CD14-positive monocyte (primary cell): ENCODE results near the gene LYZL1. TPM values are rescaled to one million over a fixed set of nuclear protein-coding genes. Genes with fewer than 3 reads are reported as not detected.

Source experiments
- DNase-seq, 3 donors: peaks; one replicate each; pipeline ENCODE4 v3.0.0-alpha.2; 2011 to 2022
- H2AFZ ChIP-seq: 2 replicates; pipeline ENCODE4 v1.6.0; 2012; ENCODE audit warnings: mild to moderate bottlenecking, low read depth, low read length, inconsistent platforms; ENCODE audit not compliant: insufficient read depth, poor library complexity, severe bottlenecking
- H3K27ac ChIP-seq, 2 donors: 1 replicate in 1 of 2; 2 replicates in 1 of 2; pipeline ENCODE4 v1.5.1; 2012 to 2013; ENCODE audit warnings: low read length in 2 of 2, control low read depth in 1 of 2, inconsistent platforms in 1 of 2, low read depth in 1 of 2, mild to moderate bottlenecking in 1 of 2
- H3K27me3 ChIP-seq, 2 donors: one replicate each; pipeline versions ENCODE4 v1.6.0 to v1.6.1; 2011 to 2013; ENCODE audit warnings: low read length in 2 of 2; ENCODE audit not compliant: control insufficient read depth in 2 of 2, insufficient read depth in 2 of 2
- H3K36me3 ChIP-seq, 2 donors: replicated peaks in 1 of 2; 1 replicate in 1 of 2; 2 replicates in 1 of 2; pipeline versions ENCODE4 v1.5.1 to v1.6.1; 2012 to 2013; ENCODE audit warnings: low read length in 2 of 2, control low read depth in 1 of 2, inconsistent platforms in 1 of 2, mild to moderate bottlenecking in 1 of 2; ENCODE audit not compliant: insufficient read depth in 2 of 2, control insufficient read depth in 1 of 2
- H3K4me1 ChIP-seq, 2 donors: 1 replicate in 1 of 2; 2 replicates in 1 of 2; pipeline versions ENCODE4 v1.5.1 to v1.6.1; 2012 to 2013; ENCODE audit warnings: low read length in 2 of 2, control low read depth in 1 of 2, inconsistent platforms in 1 of 2, mild to moderate bottlenecking in 1 of 2, moderate library complexity in 1 of 2; ENCODE audit not compliant: insufficient read depth in 2 of 2, control insufficient read depth in 1 of 2
- H3K4me2 ChIP-seq: replicated peaks from 2 replicates; pipeline ENCODE3; 2012; ENCODE audit warnings: low read length, moderate library complexity, mild to moderate bottlenecking; ENCODE audit not compliant: poor library complexity, severe bottlenecking; ENCODE audit errors: extremely low read depth
- H3K4me3 ChIP-seq, 3 experiments: fragments of 200-600 bp in 1 of 3; sonication (generic) in 1 of 3; replicated peaks in 1 of 3; 1 replicate in 2 of 3; 2 replicates in 1 of 3; pipeline ENCODE4 v1.5.1; 2011 to 2013; ENCODE audit warnings: low read length in 3 of 3, mild to moderate bottlenecking in 3 of 3, control low read depth in 2 of 3, low read depth in 2 of 3, inconsistent platforms in 1 of 3, moderate library complexity in 1 of 3
- H3K79me2 ChIP-seq: 2 replicates; pipeline ENCODE4 v1.6.0; 2012; ENCODE audit warnings: mild to moderate bottlenecking, control low read depth, inconsistent platforms, low read length, moderate library complexity; ENCODE audit not compliant: insufficient read depth
- H3K9ac ChIP-seq: 2 replicates; pipeline ENCODE4 v1.6.0; 2017; ENCODE audit warnings: low read length, mild to moderate bottlenecking; ENCODE audit not compliant: insufficient read depth, poor library complexity, severe bottlenecking
- H3K9me3 ChIP-seq, 2 donors: replicated peaks in 1 of 2; 1 replicate in 1 of 2; 2 replicates in 1 of 2; pipeline versions ENCODE4 v1.5.1 to v1.6.1; 2012 to 2013; ENCODE audit warnings: low read length in 2 of 2, control low read depth in 1 of 2; ENCODE audit not compliant: control insufficient read depth in 1 of 2, insufficient read depth in 1 of 2
- H4K20me1 ChIP-seq: 2 replicates; pipeline ENCODE4 v1.6.0; 2012; ENCODE audit warnings: mild to moderate bottlenecking, low read length, control low read depth, moderate library complexity; ENCODE audit not compliant: insufficient read depth
- H3K27ac Mint-ChIP-seq, 7 donors: one replicate each; pipeline ENCODE4 v1.8.0; 2020; ENCODE audit warnings: mild to moderate bottlenecking in 7 of 7, mixed read lengths in 7 of 7, moderate library complexity in 6 of 7, inconsistent platforms in 2 of 7
- H3K27me3 Mint-ChIP-seq, 3 donors: one replicate each; pipeline ENCODE4 v1.8.0; 2021 to 2022; ENCODE audit warnings: low read depth in 3 of 3, mild to moderate bottlenecking in 3 of 3, mixed read lengths in 3 of 3, moderate library complexity in 3 of 3, inconsistent platforms in 1 of 3
- H3K36me3 Mint-ChIP-seq, 2 donors: one replicate each; pipeline ENCODE4 v1.8.0; 2020; ENCODE audit warnings: mixed read lengths in 2 of 2, inconsistent platforms in 1 of 2, mild to moderate bottlenecking in 1 of 2
- H3K4me1 Mint-ChIP-seq: one replicate; pipeline ENCODE4 v1.8.0; 2020; ENCODE audit warnings: mild to moderate bottlenecking, mixed read lengths
- H3K4me3 Mint-ChIP-seq, 2 donors: one replicate each; pipeline ENCODE4 v1.8.0; 2020; ENCODE audit warnings: mild to moderate bottlenecking in 2 of 2, mixed read lengths in 2 of 2, moderate library complexity in 1 of 2
- H3K9me3 Mint-ChIP-seq, 7 donors: one replicate each; pipeline ENCODE4 v1.8.0; 2020 to 2022; ENCODE audit warnings: mixed read lengths in 7 of 7, mild to moderate bottlenecking in 6 of 7, moderate library complexity in 6 of 7, inconsistent platforms in 2 of 7
- WGBS: methylation state at CpG from one replicate; pipeline ENCODE4 v1.1.5; 2013; ENCODE audit warnings: missing lambda C conversion rate; ENCODE audit not compliant: insufficient coverage; 5-methylcytosine and 5-hydroxymethylcytosine counted together
- intact Hi-C, 2 donors: fragments of 100-400 bp; cut with micrococcal nuclease; formaldehyde crosslinking; loops; one replicate each; pipeline versions ENCODE4 v1.15.0 to v1.15.1; 2023
- polyA plus RNA-seq, 3 donors: library from polyadenylated mRNA; depleted of rRNA in 1 of 3; unstranded in 2 of 3; stranded (reverse) in 1 of 3; fragments of 300-500 nt in 2 of 3; fragments of >200 nt in 1 of 3; fragmentation: Illumina TruSeq in 2 of 3; gene quantifications; 1 replicate in 2 of 3; 2 replicates in 1 of 3; pipeline ENCODE4 v1.2.3, GENCODE V29; 2012 to 2021
- TF ChIP-seq, protein P1 (sequence below): fragments of 200-600 bp; IDR thresholded peaks from one replicate; pipeline ENCODE4 v1.8.0; 2022; ENCODE audit warnings: antibody characterized with exemption, mild to moderate bottlenecking

LYZL1 gene
- polyA plus RNA-seq, 3 donors: not detected

DNA sequence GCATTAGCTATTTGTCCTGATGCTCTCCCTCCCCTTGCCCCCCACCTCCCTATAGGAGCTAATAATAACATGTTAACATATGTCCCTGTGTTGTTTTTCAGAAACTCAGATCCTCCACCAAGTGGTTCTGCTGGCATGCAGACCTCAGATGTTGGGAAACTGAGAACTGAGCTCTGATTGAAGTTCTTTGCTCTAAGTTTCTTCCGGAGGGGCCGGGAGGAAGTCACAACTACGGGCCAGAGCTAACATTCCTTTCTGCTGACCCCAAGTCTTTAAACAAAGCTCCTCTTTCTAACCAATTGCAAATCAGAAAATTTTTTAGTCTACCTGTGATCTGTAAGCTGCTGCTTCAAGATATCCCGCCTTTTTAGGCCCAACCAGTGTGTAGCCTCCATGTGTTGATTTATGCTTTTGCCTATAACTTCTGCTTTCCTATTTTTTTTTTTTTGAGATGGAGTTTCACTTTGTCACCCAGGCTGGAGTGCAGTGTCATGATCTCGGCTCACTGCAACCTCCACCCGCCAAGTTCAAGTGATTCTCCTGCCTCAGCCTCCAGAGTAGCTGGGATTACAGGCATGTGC, 66.6 kb downstream of the LYZL1 start:
- Histone ChIP-seq H3K79me2 (no peaks in the 10 kb centered on the region), H3K27ac (no peak overlapping the region), H3K36me3 (no peaks in the 10 kb centered on the region), H3K9me3 (no peaks in the 10 kb centered on the region), H3K4me2 (no peak overlapping the region), H3K4me1 (peaks cover 0 to 3% of the 10 kb centered on the region in 2 donors), H3K27me3 (no peaks in the 10 kb centered on the region), H3K9ac (no peak overlapping the region), H3K4me3 (peak overlapping the region in 1 of 3 experiments; percentile 17), H4K20me1 (no peaks in the 10 kb centered on the region), H2AFZ (peak overlapping the region; percentile 24)
- TF ChIP-seq, protein P1, sequence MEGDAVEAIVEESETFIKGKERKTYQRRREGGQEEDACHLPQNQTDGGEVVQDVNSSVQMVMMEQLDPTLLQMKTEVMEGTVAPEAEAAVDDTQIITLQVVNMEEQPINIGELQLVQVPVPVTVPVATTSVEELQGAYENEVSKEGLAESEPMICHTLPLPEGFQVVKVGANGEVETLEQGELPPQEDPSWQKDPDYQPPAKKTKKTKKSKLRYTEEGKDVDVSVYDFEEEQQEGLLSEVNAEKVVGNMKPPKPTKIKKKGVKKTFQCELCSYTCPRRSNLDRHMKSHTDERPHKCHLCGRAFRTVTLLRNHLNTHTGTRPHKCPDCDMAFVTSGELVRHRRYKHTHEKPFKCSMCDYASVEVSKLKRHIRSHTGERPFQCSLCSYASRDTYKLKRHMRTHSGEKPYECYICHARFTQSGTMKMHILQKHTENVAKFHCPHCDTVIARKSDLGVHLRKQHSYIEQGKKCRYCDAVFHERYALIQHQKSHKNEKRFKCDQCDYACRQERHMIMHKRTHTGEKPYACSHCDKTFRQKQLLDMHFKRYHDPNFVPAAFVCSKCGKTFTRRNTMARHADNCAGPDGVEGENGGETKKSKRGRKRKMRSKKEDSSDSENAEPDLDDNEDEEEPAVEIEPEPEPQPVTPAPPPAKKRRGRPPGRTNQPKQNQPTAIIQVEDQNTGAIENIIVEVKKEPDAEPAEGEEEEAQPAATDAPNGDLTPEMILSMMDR: no peak
- H3K36me3 Mint-ChIP-seq: no peaks in the 10 kb centered on the region
- WGBS: 25% methylated on average over 5 of the region's 6 CpGs
- peaks cover 5% of the 10 kb centered on the region for H3K4me1 Mint-ChIP-seq
- peaks cover 2 to 7% (median 5%) of the 10 kb centered on the region in 3 donors for H3K27me3 Mint-ChIP-seq
- H3K9me3 Mint-ChIP-seq: peaks cover 0 to 3% (median 0%) of the 10 kb centered on the region in 7 donors
- H3K4me3 Mint-ChIP-seq: peak overlapping the region; percentile 48 to 76
- peak overlapping the region in 6 of 7 donors; percentile 3 to 72 (median 30) for H3K27ac Mint-ChIP-seq
- no peak for DNase-seq
- intact Hi-C loops: no loop called here

- no peak overlapping the region for H3K27ac Mint-ChIP-seq
- intact Hi-C loops: no loop called here
- TF ChIP-seq, protein P1: no peak
Measured at GRCh38 chr10:29356931-29357330, 68.1 kb downstream of the LYZL1 start.

More at GRCh38 chr10:29356931-29357330, 68.1 kb downstream of the LYZL1 start:
- DNase-seq: no peak
- Mint-ChIP-seq H3K9me3 (peaks cover 0 to 3% (median 0%) of the 10 kb centered on the region in 7 donors), H3K36me3 (no peaks in the 10 kb centered on the region), H3K27me3 (peaks cover 0 to 3% (median 2%) of the 10 kb centered on the region in 3 donors), H3K4me1 (peaks cover 5% of the 10 kb centered on the region), H3K4me3 (no peak overlapping the region)
- Histone ChIP-seq H3K4me1 (peaks cover 0 to 3% of the 10 kb centered on the region in 2 donors), H3K27me3 (no peaks in the 10 kb centered on the region), H3K79me2 (no peaks in the 10 kb centered on the region), H3K4me2 (no peak overlapping the region), H4K20me1 (no peaks in the 10 kb centered on the region), H3K36me3 (no peaks in the 10 kb centered on the region), H2AFZ (no peak overlapping the region), H3K27ac (no peak overlapping the region), H3K9ac (no peak overlapping the region), H3K9me3 (no peaks in the 10 kb centered on the region), H3K4me3 (no peak overlapping the region)
- WGBS: 90% methylated on average over 2 of the region's 2 CpGs
